ENCODE results near the gene ANGPTL2. TPM values are rescaled to one million over a fixed set of nuclear protein-coding genes. Genes with fewer than 3 reads are reported as not detected.

Gene ANGPTL2
- total RNA-seq, 1 donor from 2014 or later, result 17.5 TPM

GRCh38 chr9:127077644-127077946 is 44.8 kb downstream of the ANGPTL2 start:
- H3K27ac Mint-ChIP-seq (ENCODE audit: unreplicated experiment), result no peak overlapping the region
- no peak overlapping the region for H3K9ac ChIP-seq (ENCODE audit: low read length)
- no peak for FAIRE-seq
- no peaks in the 10 kb centered on the region for H3K4me1 ChIP-seq (ENCODE audit: insufficient read depth, low read length)
- H3K9me3 Mint-ChIP-seq (ENCODE audit: unreplicated experiment), result no peaks in the 10 kb centered on the region
- no peak overlapping the region for H3K4me3 Mint-ChIP-seq (ENCODE audit: unreplicated experiment)
- peaks cover 12% of the 10 kb centered on the region for H3K4me1 Mint-ChIP-seq (ENCODE audit: low read depth, unreplicated experiment)
- H3K9me3 ChIP-seq (ENCODE audit: insufficient read depth, low read depth, low read length), result no peaks in the 10 kb centered on the region
- H3K27ac ChIP-seq (ENCODE audit: low read depth, low read length), result no peak overlapping the region
- H4K20me1 ChIP-seq (ENCODE audit: insufficient read depth, low read length), result no peaks in the 10 kb centered on the region
- no peak overlapping the region for H3K4me2 ChIP-seq (ENCODE audit: low read length)
- peaks cover 12% of the 10 kb centered on the region for H3K27me3 Mint-ChIP-seq (ENCODE audit: low read depth, unreplicated experiment)
- H3K4me3 ChIP-seq (ENCODE audit: insufficient read depth, low read depth, low read length), result no peak overlapping the region
- no peaks in the 10 kb centered on the region for H3K79me2 ChIP-seq (ENCODE audit: insufficient read depth, low read length)
- no peak for DNase-seq (ENCODE audit: low read depth)
- peaks cover 4% of the 10 kb centered on the region for H3K27me3 ChIP-seq (ENCODE audit: insufficient read depth, low read length)
- TF ChIP-seq EZH2 (IDR thresholded peaks at IDR 0.05; ENCODE audit: insufficient read depth, low read length), result no peak
- no peak for TF ChIP-seq CTCF (IDR thresholded peaks at IDR 0.05; ENCODE audit: insufficient read depth, low read depth, low read length)
- H3K36me3 ChIP-seq (ENCODE audit: insufficient read depth, low read length), result no peaks in the 10 kb centered on the region
- no peak overlapping the region for H2AFZ ChIP-seq (ENCODE audit: low read depth, low read length)
- H3K36me3 Mint-ChIP-seq (ENCODE audit: low read depth, unreplicated experiment), result peaks cover 5% of the 10 kb centered on the region

DNA sequence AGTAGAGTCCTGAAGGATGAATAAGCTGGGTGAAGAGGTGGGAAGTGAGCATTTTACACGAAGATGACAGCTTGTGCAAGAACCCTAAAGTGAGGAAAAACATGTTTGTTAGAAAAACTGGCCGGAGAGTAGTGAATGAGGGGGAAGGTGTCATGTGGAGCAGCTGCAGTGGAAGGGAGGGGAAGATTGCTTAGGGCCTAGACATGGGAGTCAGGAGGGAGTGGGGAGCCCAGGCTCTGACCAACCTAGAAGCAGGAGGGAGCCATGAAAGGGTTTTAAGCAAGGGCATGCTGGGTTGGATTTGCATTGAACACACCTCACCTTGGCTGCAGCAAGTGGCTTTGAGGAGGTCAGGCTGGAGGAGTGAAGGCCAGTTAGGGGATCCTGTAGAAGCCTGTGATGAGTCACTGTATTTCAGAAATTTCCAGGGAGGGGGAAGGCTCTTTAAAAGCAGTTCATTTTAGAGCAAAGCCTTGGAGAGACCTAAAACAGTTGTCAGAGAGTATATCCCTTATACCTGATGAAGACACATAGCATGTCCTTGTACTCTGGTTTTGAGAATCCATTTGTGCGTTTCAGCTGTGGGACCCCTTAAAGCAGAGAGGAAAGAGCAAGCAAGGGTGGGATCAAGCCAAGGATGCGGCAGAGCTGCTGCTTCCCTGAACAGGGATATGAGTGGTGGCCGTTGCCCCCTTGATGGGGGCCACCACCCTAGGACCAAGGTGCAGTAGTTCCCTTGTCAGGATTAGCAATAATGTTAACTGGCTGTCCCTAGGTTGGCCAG is 45.4 kb downstream of the ANGPTL2 start:
- Histone ChIP-seq H3K9ac (ENCODE audit: low read length) (no peak overlapping the region), H3K4me1 (ENCODE audit: insufficient read depth, low read length) (no peaks in the 10 kb centered on the region), H2AFZ (ENCODE audit: low read depth, low read length) (no peak overlapping the region), H3K4me2 (ENCODE audit: low read length) (no peak overlapping the region), H3K27me3 (ENCODE audit: insufficient read depth, low read length) (peaks cover 4% of the 10 kb centered on the region), H3K79me2 (ENCODE audit: insufficient read depth, low read length) (no peaks in the 10 kb centered on the region), H3K36me3 (ENCODE audit: insufficient read depth, low read length) (no peaks in the 10 kb centered on the region), H3K27ac (ENCODE audit: low read depth, low read length) (no peak overlapping the region), H3K9me3 (ENCODE audit: insufficient read depth, low read depth, low read length) (no peaks in the 10 kb centered on the region), H3K4me3 (ENCODE audit: insufficient read depth, low read depth, low read length) (no peak overlapping the region), H4K20me1 (ENCODE audit: insufficient read depth, low read length) (no peaks in the 10 kb centered on the region)
- no peaks in the 10 kb centered on the region for H3K9me3 Mint-ChIP-seq (ENCODE audit: unreplicated experiment)
- no peak overlapping the region for H3K4me3 Mint-ChIP-seq (ENCODE audit: unreplicated experiment)
- H3K27me3 Mint-ChIP-seq (ENCODE audit: low read depth, unreplicated experiment), result peaks cover 12% of the 10 kb centered on the region
- no peak overlapping the region for H3K27ac Mint-ChIP-seq (ENCODE audit: unreplicated experiment)
- peaks cover 12% of the 10 kb centered on the region for H3K4me1 Mint-ChIP-seq (ENCODE audit: low read depth, unreplicated experiment)
- FAIRE-seq (no peak), DNase-seq (ENCODE audit: low read depth) (no peak)
- peaks cover 5% of the 10 kb centered on the region for H3K36me3 Mint-ChIP-seq (ENCODE audit: low read depth, unreplicated experiment)
- no peak for TF ChIP-seq EZH2 (IDR thresholded peaks at IDR 0.05; ENCODE audit: insufficient read depth, low read length)
- TF ChIP-seq CTCF (IDR thresholded peaks at IDR 0.05; ENCODE audit: insufficient read depth, low read depth, low read length), result no peak

GRCh38 chr9:127075624-127076372 is 46.6 kb downstream of the ANGPTL2 start:
- no peak overlapping the region for H3K27ac Mint-ChIP-seq (ENCODE audit: unreplicated experiment)
- no peak for DNase-seq (ENCODE audit: low read depth)

More at GRCh38 chr9:127075624-127076372, 46.6 kb downstream of the ANGPTL2 start:
- Mint-ChIP-seq H3K27me3 (ENCODE audit: low read depth, unreplicated experiment) (peaks cover 12% of the 10 kb centered on the region), H3K4me1 (ENCODE audit: low read depth, unreplicated experiment) (peaks cover 12% of the 10 kb centered on the region), H3K4me3 (ENCODE audit: unreplicated experiment) (no peak overlapping the region), H3K36me3 (ENCODE audit: low read depth, unreplicated experiment) (peaks cover 5% of the 10 kb centered on the region), H3K9me3 (ENCODE audit: unreplicated experiment) (peaks cover 1% of the 10 kb centered on the region)
- H3K9ac ChIP-seq (ENCODE audit: low read length), result no peak overlapping the region
- no peaks in the 10 kb centered on the region for H3K36me3 ChIP-seq (ENCODE audit: insufficient read depth, low read length)
- no peak overlapping the region for H3K4me2 ChIP-seq (ENCODE audit: low read length)
- H3K9me3 ChIP-seq (ENCODE audit: insufficient read depth, low read depth, low read length), result no peaks in the 10 kb centered on the region
- no peak overlapping the region for H2AFZ ChIP-seq (ENCODE audit: low read depth, low read length)
- no peak overlapping the region for H3K27ac ChIP-seq (ENCODE audit: low read depth, low read length)
- no peaks in the 10 kb centered on the region for H3K79me2 ChIP-seq (ENCODE audit: insufficient read depth, low read length)
- no peak for TF ChIP-seq EZH2 (IDR thresholded peaks at IDR 0.05; ENCODE audit: insufficient read depth, low read length)
- TF ChIP-seq CTCF (IDR thresholded peaks at IDR 0.05; ENCODE audit: insufficient read depth, low read depth, low read length), result no peak
- H3K4me3 ChIP-seq (ENCODE audit: insufficient read depth, low read depth, low read length), result no peak overlapping the region
- H3K27me3 ChIP-seq (ENCODE audit: insufficient read depth, low read length), result peaks cover 4% of the 10 kb centered on the region
- H3K4me1 ChIP-seq (ENCODE audit: insufficient read depth, low read length), result no peaks in the 10 kb centered on the region
- no peaks in the 10 kb centered on the region for H4K20me1 ChIP-seq (ENCODE audit: insufficient read depth, low read length)
- FAIRE-seq, result peak; percentile 13

Data from astrocyte (in vitro differentiated cells and primary cell).